ENCODE data around the gene STYXL1. TPM values are rescaled to one million over a fixed set of nuclear protein-coding genes. Genes with fewer than 3 reads are reported as not detected.

STYXL1 gene
- total RNA-seq, 1 experiment from 2014 or later = 61.3 TPM

DNA sequence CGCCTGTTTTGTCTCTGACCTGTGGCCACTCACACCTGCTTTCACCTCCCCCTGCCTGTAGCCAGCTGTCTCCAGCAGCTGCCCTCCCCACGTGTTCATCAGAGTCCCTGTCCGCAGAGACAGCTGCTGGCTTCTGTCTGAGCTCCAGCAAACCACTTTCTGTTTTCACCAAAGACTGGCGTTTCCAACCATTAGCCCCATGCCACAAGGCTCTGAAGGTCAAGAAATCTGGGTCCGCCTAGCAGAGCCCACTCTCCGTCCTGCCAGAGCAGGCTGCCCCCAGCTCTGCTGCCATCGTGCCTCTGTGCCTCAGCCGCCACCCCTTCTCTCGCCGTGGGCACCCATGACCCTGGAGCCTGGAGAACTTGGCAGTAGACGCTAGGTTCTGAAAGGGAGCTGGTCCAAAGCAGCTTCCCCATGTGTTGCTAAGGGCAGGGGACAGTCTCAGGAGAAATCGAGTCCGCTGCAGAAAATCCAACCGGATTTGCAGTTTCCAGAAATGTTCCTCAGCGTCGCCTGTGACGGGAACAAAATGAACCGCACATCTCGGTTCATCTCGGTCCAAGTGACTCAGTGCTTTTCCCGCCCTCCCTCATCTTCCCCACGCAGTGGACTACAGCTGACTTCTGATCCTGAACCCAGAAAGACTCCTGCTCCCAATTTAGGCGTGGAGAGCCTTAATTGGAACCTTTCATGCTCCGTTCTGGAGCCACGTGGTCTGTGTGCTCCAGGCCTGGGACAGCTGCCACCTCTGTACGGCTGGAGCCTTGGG is 81.4 kb downstream of the STYXL1 start:
- ChIA-PET CTCF (no interaction called here), POLR2A (ENCODE audit: unreplicated experiment) (no interaction called here)
- no peaks in the 10 kb centered on the region for H4K20me1 ChIP-seq (ENCODE audit: low read length)
- intact Hi-C loops (cut with micrococcal nuclease) = no loop called here
- no TSS peak for BruUV-seq (replicated peaks)
- H3K27me3 ChIP-seq (ENCODE audit: low read length) = no peaks in the 10 kb centered on the region
- no peak overlapping the region for H3K4me2 ChIP-seq (ENCODE audit: low read length)
- no peak for DNase-seq
- no peaks in the 10 kb centered on the region for H3K36me3 ChIP-seq (ENCODE audit: low read depth, low read length)
- ATAC-seq = no peak
- H3K9me3 ChIP-seq (ENCODE audit: low read length) = no peaks in the 10 kb centered on the region
- no peaks in the 10 kb centered on the region for H3K9me2 ChIP-seq (replicated peaks; ENCODE audit: low read length)
- no peaks in the 10 kb centered on the region for H3K79me2 ChIP-seq (ENCODE audit: low read length)
- H3K4me3 ChIP-seq (ENCODE audit: low read length) = no peak overlapping the region
- TF ChIP-seq, protein P1, sequence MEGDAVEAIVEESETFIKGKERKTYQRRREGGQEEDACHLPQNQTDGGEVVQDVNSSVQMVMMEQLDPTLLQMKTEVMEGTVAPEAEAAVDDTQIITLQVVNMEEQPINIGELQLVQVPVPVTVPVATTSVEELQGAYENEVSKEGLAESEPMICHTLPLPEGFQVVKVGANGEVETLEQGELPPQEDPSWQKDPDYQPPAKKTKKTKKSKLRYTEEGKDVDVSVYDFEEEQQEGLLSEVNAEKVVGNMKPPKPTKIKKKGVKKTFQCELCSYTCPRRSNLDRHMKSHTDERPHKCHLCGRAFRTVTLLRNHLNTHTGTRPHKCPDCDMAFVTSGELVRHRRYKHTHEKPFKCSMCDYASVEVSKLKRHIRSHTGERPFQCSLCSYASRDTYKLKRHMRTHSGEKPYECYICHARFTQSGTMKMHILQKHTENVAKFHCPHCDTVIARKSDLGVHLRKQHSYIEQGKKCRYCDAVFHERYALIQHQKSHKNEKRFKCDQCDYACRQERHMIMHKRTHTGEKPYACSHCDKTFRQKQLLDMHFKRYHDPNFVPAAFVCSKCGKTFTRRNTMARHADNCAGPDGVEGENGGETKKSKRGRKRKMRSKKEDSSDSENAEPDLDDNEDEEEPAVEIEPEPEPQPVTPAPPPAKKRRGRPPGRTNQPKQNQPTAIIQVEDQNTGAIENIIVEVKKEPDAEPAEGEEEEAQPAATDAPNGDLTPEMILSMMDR (conservative IDR thresholded peaks at IDR 0.05; ENCODE audit: low read depth, low read length) = no peak
- no peak for TF ChIP-seq EZH2 (IDR thresholded peaks at IDR 0.05; ENCODE audit: low read length, unreplicated experiment)
- TF ChIP-seq EZH2phosphoT487 (IDR thresholded peaks at IDR 0.05; ENCODE audit: borderline replicate concordance, low read length) = no peak
- H3K9ac ChIP-seq (ENCODE audit: low read length) = no peak overlapping the region
- H2AFZ ChIP-seq (ENCODE audit: low read length) = no peak overlapping the region
- no peaks in the 10 kb centered on the region for H3F3A ChIP-seq (ENCODE audit: low read length, unreplicated experiment)
- no peaks in the 10 kb centered on the region for H3K4me1 ChIP-seq (ENCODE audit: insufficient read depth, low read length)
- no peak overlapping the region for H3K27ac ChIP-seq (ENCODE audit: low read length)

DNA sequence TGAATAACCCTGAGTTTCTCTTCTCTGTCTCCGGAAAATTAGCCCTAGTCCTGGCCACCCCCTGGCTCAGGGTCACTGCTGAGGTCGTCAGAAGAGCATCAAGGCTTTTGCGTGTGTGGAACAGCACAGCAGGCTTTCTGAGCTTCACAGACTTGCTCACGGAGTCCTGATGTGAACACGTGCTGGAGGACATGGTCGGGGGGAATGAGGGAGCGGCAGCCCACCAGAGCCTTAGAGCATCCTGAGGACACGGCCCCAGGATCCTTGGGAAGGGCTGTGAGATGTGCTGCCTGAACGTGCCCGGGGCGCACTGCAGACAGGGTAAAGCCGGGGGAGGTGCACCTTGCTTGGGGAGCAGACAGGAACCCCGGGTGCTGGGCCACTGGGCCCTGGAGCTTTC is 82.2 kb downstream of the STYXL1 start:
- Histone ChIP-seq H3K4me3 (ENCODE audit: low read length) (no peak overlapping the region), H3K4me1 (ENCODE audit: insufficient read depth, low read length) (no peaks in the 10 kb centered on the region), H3K27ac (ENCODE audit: low read length) (no peak overlapping the region), H3K9ac (ENCODE audit: low read length) (no peak overlapping the region), H3K36me3 (ENCODE audit: low read depth, low read length) (no peaks in the 10 kb centered on the region), H2AFZ (ENCODE audit: low read length) (no peak overlapping the region), H3K79me2 (ENCODE audit: low read length) (no peaks in the 10 kb centered on the region), H3K27me3 (ENCODE audit: low read length) (no peaks in the 10 kb centered on the region), H3F3A (ENCODE audit: low read length, unreplicated experiment) (no peaks in the 10 kb centered on the region), H3K4me2 (ENCODE audit: low read length) (no peak overlapping the region), H3K9me2 (replicated peaks; ENCODE audit: low read length) (no peaks in the 10 kb centered on the region), H3K9me3 (ENCODE audit: low read length) (no peaks in the 10 kb centered on the region), H4K20me1 (ENCODE audit: low read length) (no peaks in the 10 kb centered on the region)
- no TSS peak for BruUV-seq (replicated peaks)
- TF ChIP-seq EZH2phosphoT487 (IDR thresholded peaks at IDR 0.05; ENCODE audit: borderline replicate concordance, low read length) (no peak), EZH2 (IDR thresholded peaks at IDR 0.05; ENCODE audit: low read length, unreplicated experiment) (no peak)
- TF ChIP-seq, protein P1 (conservative IDR thresholded peaks at IDR 0.05; ENCODE audit: low read depth, low read length) = no peak
- intact Hi-C loops (cut with micrococcal nuclease) = no loop called here
- CTCF ChIA-PET = no interaction called here
- POLR2A ChIA-PET (ENCODE audit: unreplicated experiment) = no interaction called here
- ATAC-seq (no peak), DNase-seq (no peak)

DNA sequence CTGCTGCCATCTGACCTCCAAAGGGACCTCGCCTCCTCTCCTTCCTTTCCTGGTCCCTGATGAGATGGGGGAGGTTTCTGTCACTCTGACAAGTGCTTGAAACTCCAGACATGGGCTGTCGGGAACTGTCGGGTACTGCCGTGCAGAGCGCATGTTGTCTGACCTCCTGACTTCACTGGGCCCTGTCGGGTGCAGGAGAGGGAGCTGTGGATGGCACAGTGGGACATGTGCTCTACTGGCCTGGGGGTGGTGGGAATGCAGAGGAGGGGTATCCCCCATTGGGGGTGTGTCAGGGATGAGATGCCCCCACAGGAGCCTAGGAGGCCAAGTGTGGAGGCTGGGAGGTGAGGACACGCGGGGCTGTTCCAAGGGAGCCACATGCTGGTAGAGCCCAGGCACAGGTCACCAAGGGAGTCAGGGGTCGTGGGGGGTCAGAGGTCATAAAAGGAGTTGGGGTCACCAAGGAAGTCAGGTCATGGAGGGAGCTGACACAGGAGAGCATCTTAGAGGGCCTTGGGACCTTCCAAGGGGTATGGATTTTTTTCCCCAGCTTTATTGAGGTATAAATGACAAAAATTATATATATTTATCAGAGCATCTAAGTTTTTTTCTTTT is 84.3 kb downstream of the STYXL1 start:
- DNase-seq (no peak), ATAC-seq (no peak)
- Histone ChIP-seq H3K9ac (ENCODE audit: low read length) (no peak overlapping the region), H3K36me3 (ENCODE audit: low read depth, low read length) (no peaks in the 10 kb centered on the region; the same call in 1 of the 2 replicates), H3K9me3 (ENCODE audit: low read length) (no peaks in the 10 kb centered on the region), H3F3A (ENCODE audit: low read length, unreplicated experiment) (no peaks in the 10 kb centered on the region), H3K4me3 (ENCODE audit: low read length) (no peak overlapping the region), H2AFZ (ENCODE audit: low read length) (no peak overlapping the region), H3K27me3 (ENCODE audit: low read length) (no peaks in the 10 kb centered on the region), H3K4me2 (ENCODE audit: low read length) (no peak overlapping the region), H3K79me2 (ENCODE audit: low read length) (no peaks in the 10 kb centered on the region), H3K9me2 (replicated peaks; ENCODE audit: low read length) (no peaks in the 10 kb centered on the region), H3K27ac (ENCODE audit: low read length) (no peak overlapping the region), H4K20me1 (ENCODE audit: low read length) (no peaks in the 10 kb centered on the region), H3K4me1 (ENCODE audit: insufficient read depth, low read length) (peaks cover 5% of the 10 kb centered on the region; the same call in 1 of the 2 replicates)
- TF ChIP-seq EZH2 (IDR thresholded peaks at IDR 0.05; ENCODE audit: low read length, unreplicated experiment) (no peak), EZH2phosphoT487 (IDR thresholded peaks at IDR 0.05; ENCODE audit: borderline replicate concordance, low read length) (no peak)
- TF ChIP-seq, protein P1 (conservative IDR thresholded peaks at IDR 0.05; ENCODE audit: low read depth, low read length) = no peak
- intact Hi-C loops (cut with micrococcal nuclease) = no loop called here
- no TSS peak for BruUV-seq (replicated peaks)
- POLR2A ChIA-PET (ENCODE audit: unreplicated experiment) = no interaction called here
- CTCF ChIA-PET = no interaction called here

Data from PC-3 (cell line).